Measurements from ENCODE around the gene TAF6. TPM values are rescaled to one million over a fixed set of nuclear protein-coding genes. Genes with fewer than 3 reads are reported as not detected.

Gene TAF6
- total RNA-seq, 1 experiment from 2014 or later: 87.1 TPM

GRCh38 chr7:100100420-100101015 is 18.6 kb downstream of the TAF6 start:
- H3K4me3 Mint-ChIP-seq: peak overlapping the region; percentile 93 to 95
- H2BK5ac ChIP-seq (ENCODE audit: insufficient read length, low read length): peak overlapping the region; percentile 99
- H2BK12ac ChIP-seq (ENCODE audit: insufficient read length, low read depth, low read length): peak overlapping the region; percentile 92
- no peak overlapping the region for H2BK20ac ChIP-seq (ENCODE audit: low read depth, low read length, poor library complexity, severe bottlenecking)
- no peaks in the 10 kb centered on the region; the same call in 1 of the 2 replicates for H3K27me3 Mint-ChIP-seq (ENCODE audit: low read depth)
- no peaks in the 10 kb centered on the region for H3K4me1 ChIP-seq (ENCODE audit: insufficient read depth, low read length)
- H3K56ac ChIP-seq (ENCODE audit: insufficient read length, low read depth, low read length): peak overlapping the region; percentile 97
- peak overlapping the region; percentile 100 for H3K18ac ChIP-seq (ENCODE audit: insufficient read length, low read depth, low read length)
- no peaks in the 10 kb centered on the region for H3K9me3 ChIP-seq (ENCODE audit: control insufficient read depth, low read depth, low read length)
- no peaks in the 10 kb centered on the region for H4K20me1 ChIP-seq (ENCODE audit: control insufficient read depth, insufficient read depth, insufficient read length)
- H2BK15ac ChIP-seq (ENCODE audit: low read depth, low read length): no peak overlapping the region
- H3K23ac ChIP-seq (ENCODE audit: insufficient read length, low read depth, low read length): no peak overlapping the region
- H2AK5ac ChIP-seq (ENCODE audit: insufficient read length, low read length): peak overlapping the region; percentile 93
- H3K9me3 Mint-ChIP-seq: peaks cover 0 to 3% of the 10 kb centered on the region in 2 experiments; a peak in 1 of 5 replicates
- H3K4me2 ChIP-seq (ENCODE audit: insufficient read depth, insufficient read length, low read length): peak overlapping the region; percentile 75
- H3K36me3 Mint-ChIP-seq (ENCODE audit: insufficient read depth in 1 of 3, low read depth in 3 of 3): peaks cover 56 to 75% (median 69%) of the 10 kb centered on the region in 3 experiments
- no peaks in the 10 kb centered on the region for H3K27me3 ChIP-seq (ENCODE audit: insufficient read depth, low read length)
- peaks cover 20 to 34% of the 10 kb centered on the region in 2 experiments for H3K4me1 Mint-ChIP-seq
- peak overlapping the region; percentile 99 for H4K8ac ChIP-seq (replicated peaks; ENCODE audit: insufficient read length, low read depth, low read length)
- H3K79me2 ChIP-seq (ENCODE audit: insufficient read depth, low read length): peaks cover 5% of the 10 kb centered on the region; the same call in 1 of the 2 replicates
- peak overlapping the region; percentile 99 for H4K91ac ChIP-seq (ENCODE audit: insufficient read length, low read depth, low read length)
- peak overlapping the region; percentile 94 for H2BK120ac ChIP-seq (ENCODE audit: low read depth, low read length, poor library complexity, severe bottlenecking)
- no peaks in the 10 kb centered on the region for H3K23me2 ChIP-seq (ENCODE audit: insufficient read length, low read depth, low read length, poor library complexity, severe bottlenecking)
- no peak for TF ChIP-seq CTCF (conservative IDR thresholded peaks at IDR 0.05)
- peak overlapping the region; percentile 100 for H3K4ac ChIP-seq (ENCODE audit: low read depth, low read length)
- peak; percentile 92 for DNase-seq
- H4K5ac ChIP-seq (ENCODE audit: insufficient read length, low read depth, low read length): peak overlapping the region; percentile 100
- peak overlapping the region; percentile 86 for H3K27ac ChIP-seq (ENCODE audit: insufficient read length, low read depth, low read length)
- no CpG with 5 or more reads among the region's 61 CpGs for WGBS (ENCODE audit: extremely low coverage, insufficient read length, low lambda C conversion rate)
- H3K27ac Mint-ChIP-seq: peak overlapping the region; percentile 99 to 100 (median 99)
- no peak overlapping the region for H3T11ph ChIP-seq (ENCODE audit: low read length)
- peaks cover 3% of the 10 kb centered on the region for H3K79me1 ChIP-seq (ENCODE audit: insufficient read depth, low read depth, low read length, poor library complexity, severe bottlenecking)
- H3K9ac ChIP-seq (ENCODE audit: extremely low read depth, insufficient read length, low read length): peak overlapping the region; percentile 100
- H3K14ac ChIP-seq (ENCODE audit: insufficient read depth, low read length): peak overlapping the region; percentile 100
- no peak overlapping the region for H2AFZ ChIP-seq (ENCODE audit: low read length)
